Activated effector memory CD4-positive, alpha-beta T cell treated with anti-CD3 and anti-CD28 coated beads, Interleukin-2, amount 50 U/mL, for 16 hours (primary cell): ENCODE results near the gene NUDT2.

Experiments used
- DNase-seq: peaks from one replicate; pipeline ENCODE4 v3.0.0-alpha.2; 2020

Gene NUDT2

DNA sequence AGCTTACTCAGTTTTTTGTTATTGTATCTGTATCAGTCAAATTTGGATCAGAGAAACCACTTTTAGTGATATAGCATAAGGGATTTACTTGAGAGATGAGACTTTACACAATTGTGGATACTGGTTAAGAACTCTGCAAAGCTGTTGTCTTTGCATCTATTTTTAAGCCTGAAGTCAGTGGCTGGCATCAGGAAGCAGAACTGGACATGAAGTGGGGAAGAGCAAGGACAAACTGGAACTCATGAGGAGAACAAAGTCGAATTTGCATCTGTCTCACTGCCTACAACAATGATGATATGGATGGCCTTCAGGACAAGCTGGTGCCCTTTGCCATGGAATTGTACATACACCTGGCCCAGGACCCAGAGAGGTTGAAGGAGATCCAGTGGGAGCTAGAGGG lies 63.1 kb downstream of the NUDT2 start:
- DNase-seq: no peak
